ENCODE data around the gene FANCC. TPM values are rescaled to one million over a fixed set of nuclear protein-coding genes. Genes with fewer than 3 reads are reported as not detected.
"Not testable (repeated sequence)": the region's sequence is repeated elsewhere in the genome, so short reads cannot be mapped to it uniquely, and the experiment has no call there.

The FANCC gene
- total RNA-seq, 2 experiments from 2014 or later = 5.7 to 6.3 TPM

- Mint-ChIP-seq H3K36me3 (ENCODE audit: low read depth) (no peaks in the 10 kb centered on the region), H3K27ac (no peak overlapping the region), H3K9me3 (no peaks in the 10 kb centered on the region), H3K27me3 (no peaks in the 10 kb centered on the region), H3K4me1 (ENCODE audit: low read depth) (peaks cover 21% of the 10 kb centered on the region), H3K4me3 (no peak overlapping the region)
- no peaks in the 10 kb centered on the region for H3K36me3 ChIP-seq (ENCODE audit: insufficient read depth, low read length)
- intact Hi-C loops (cut with DNase I, micrococcal nuclease) = no loop called here
- H3K27me3 ChIP-seq (ENCODE audit: control insufficient read depth in 1 of 2, insufficient read depth in 2 of 2, low read length in 2 of 2) = no peaks in the 10 kb centered on the region
- ATAC-seq (ENCODE audit: poor library complexity) = no peak
- H3K27ac ChIP-seq (ENCODE audit: low read depth in 1 of 2, low read length in 2 of 2) = no peak overlapping the region
- H3K4me1 ChIP-seq (ENCODE audit: insufficient read depth, low read length) = peaks cover 2% of the 10 kb centered on the region
- POLR2A ChIA-PET = no interaction called here
- no peaks in the 10 kb centered on the region for H3K9me3 ChIP-seq (ENCODE audit: control insufficient read depth in 1 of 2, insufficient read depth in 1 of 2, low read length in 2 of 2)
- DNase-seq = no peak
- no peak overlapping the region for H3K4me3 ChIP-seq (ENCODE audit: low read length)
- CTCF ChIA-PET = no interaction called here
- TF ChIP-seq CTCF (IDR thresholded peaks at IDR 0.05) = no peak
Observed at GRCh38 chr9:95297760-95298159, 19.7 kb downstream of the FANCC start.

- H3K4me1 Mint-ChIP-seq (ENCODE audit: low read depth) = peaks cover 16% of the 10 kb centered on the region
- H3K27ac ChIP-seq (ENCODE audit: low read depth in 1 of 2, low read length in 2 of 2) = no peak overlapping the region
- H3K27me3 Mint-ChIP-seq = no peaks in the 10 kb centered on the region
- intact Hi-C loops (cut with DNase I, micrococcal nuclease) = no loop called here
- ChIA-PET POLR2A (no interaction called here), CTCF (no interaction called here)
- H3K9me3 Mint-ChIP-seq = no peaks in the 10 kb centered on the region
- H3K27ac Mint-ChIP-seq = no peak overlapping the region
- peaks cover 0 to 4% of the 10 kb centered on the region in 2 experiments for H3K9me3 ChIP-seq (ENCODE audit: control insufficient read depth in 1 of 2, insufficient read depth in 1 of 2, low read length in 2 of 2)
- DNase-seq (no peak), ATAC-seq (ENCODE audit: poor library complexity) (no peak)
- H3K4me1 ChIP-seq (ENCODE audit: insufficient read depth, low read length) = peaks cover under 1% of the 10 kb centered on the region
- H3K4me3 Mint-ChIP-seq = no peak overlapping the region
- no peaks in the 10 kb centered on the region for H3K36me3 Mint-ChIP-seq (ENCODE audit: low read depth)
- H3K27me3 ChIP-seq (ENCODE audit: control insufficient read depth in 1 of 2, insufficient read depth in 2 of 2, low read length in 2 of 2) = no peaks in the 10 kb centered on the region
- H3K4me3 ChIP-seq (ENCODE audit: low read length) = no peak overlapping the region
- no peak for TF ChIP-seq CTCF (IDR thresholded peaks at IDR 0.05)
- H3K36me3 ChIP-seq (ENCODE audit: insufficient read depth, low read length) = no peaks in the 10 kb centered on the region
Observed at GRCh38 chr9:95297316-95297715, 20.2 kb downstream of the FANCC start.

- H3K4me3 Mint-ChIP-seq = no peak overlapping the region
- no peak overlapping the region for H3K27ac Mint-ChIP-seq
- Histone ChIP-seq H3K4me1 (ENCODE audit: insufficient read depth, low read length) (no peaks in the 10 kb centered on the region), H3K27ac (ENCODE audit: low read depth in 1 of 2, low read length in 2 of 2) (no peak overlapping the region), H3K27me3 (ENCODE audit: control insufficient read depth in 1 of 2, insufficient read depth in 2 of 2, low read length in 2 of 2) (no peaks in the 10 kb centered on the region), H3K9me3 (ENCODE audit: control insufficient read depth in 1 of 2, insufficient read depth in 1 of 2, low read length in 2 of 2) (peaks cover 0 to 4% of the 10 kb centered on the region in 2 experiments), H3K36me3 (ENCODE audit: insufficient read depth, low read length) (no peaks in the 10 kb centered on the region), H3K4me3 (ENCODE audit: low read length) (no peak overlapping the region)
- intact Hi-C loops (cut with DNase I, micrococcal nuclease) = no loop called here
- H3K9me3 Mint-ChIP-seq = peaks cover 3% of the 10 kb centered on the region
- no peak for ATAC-seq (ENCODE audit: poor library complexity)
- no peak for TF ChIP-seq CTCF (IDR thresholded peaks at IDR 0.05)
- no peak for DNase-seq
- ChIA-PET CTCF (no interaction called here), POLR2A (no interaction called here)
- H3K4me1 Mint-ChIP-seq (ENCODE audit: low read depth) = peaks cover 13% of the 10 kb centered on the region
- peaks cover 3% of the 10 kb centered on the region for H3K36me3 Mint-ChIP-seq (ENCODE audit: low read depth)
- H3K27me3 Mint-ChIP-seq = no peaks in the 10 kb centered on the region
Observed at GRCh38 chr9:95296761-95297160, 20.7 kb downstream of the FANCC start.

GRCh38 chr9:95293296-95293695 lies 24.2 kb downstream of the FANCC start:
- DNase-seq; CTCF ChIA-PET; H3K4me3 ChIP-seq (ENCODE audit: low read length); H3K36me3 ChIP-seq (ENCODE audit: insufficient read depth, low read length); H3K9me3 ChIP-seq (ENCODE audit: control insufficient read depth in 1 of 2, insufficient read depth in 1 of 2, low read length in 2 of 2); H3K27ac Mint-ChIP-seq; H3K36me3 Mint-ChIP-seq (ENCODE audit: low read depth); intact Hi-C loops (cut with DNase I, micrococcal nuclease); H3K27ac ChIP-seq (ENCODE audit: low read depth in 1 of 2, low read length in 2 of 2); H3K27me3 ChIP-seq (ENCODE audit: control insufficient read depth in 1 of 2, insufficient read depth in 2 of 2, low read length in 2 of 2); H3K27me3 Mint-ChIP-seq; H3K4me3 Mint-ChIP-seq; H3K4me1 ChIP-seq (ENCODE audit: insufficient read depth, low read length); ATAC-seq (ENCODE audit: poor library complexity); H3K9me3 Mint-ChIP-seq; POLR2A ChIA-PET: not testable (repeated sequence)
- peaks cover 10% of the 10 kb centered on the region for H3K4me1 Mint-ChIP-seq (ENCODE audit: low read depth)
